HUDEP-2 (cell line): ENCODE data around the gene IL1RAPL1.

Experiments
- DNase-seq, 76 experiments: peaks; one replicate each; lab custom pipeline; 2025; ENCODE audit not compliant: unreplicated experiment in 76 of 76; lab: John Stamatoyannopoulos, UW

IL1RAPL1 gene

DNA sequence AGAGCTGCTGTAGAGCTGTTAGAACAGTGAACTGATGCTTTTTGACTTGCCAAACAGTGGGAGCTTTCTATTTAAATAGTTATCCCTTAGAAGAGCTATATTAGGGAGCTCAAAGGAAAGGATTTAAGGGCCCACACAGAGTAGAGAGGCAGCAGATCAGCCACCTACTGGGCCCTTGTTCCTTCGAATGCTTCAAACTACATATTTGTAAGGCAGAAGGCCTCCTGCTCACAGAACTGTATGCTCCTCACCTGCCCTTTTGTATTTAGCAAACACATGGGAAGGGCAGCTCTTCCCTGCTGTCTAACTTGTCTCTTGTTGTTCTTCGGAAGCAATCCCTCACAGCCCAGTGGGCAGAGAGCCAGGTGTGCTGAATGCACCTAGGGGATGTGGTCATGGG, 38.0 kb downstream of the IL1RAPL1 start:
- no peak for DNase-seq

DNA sequence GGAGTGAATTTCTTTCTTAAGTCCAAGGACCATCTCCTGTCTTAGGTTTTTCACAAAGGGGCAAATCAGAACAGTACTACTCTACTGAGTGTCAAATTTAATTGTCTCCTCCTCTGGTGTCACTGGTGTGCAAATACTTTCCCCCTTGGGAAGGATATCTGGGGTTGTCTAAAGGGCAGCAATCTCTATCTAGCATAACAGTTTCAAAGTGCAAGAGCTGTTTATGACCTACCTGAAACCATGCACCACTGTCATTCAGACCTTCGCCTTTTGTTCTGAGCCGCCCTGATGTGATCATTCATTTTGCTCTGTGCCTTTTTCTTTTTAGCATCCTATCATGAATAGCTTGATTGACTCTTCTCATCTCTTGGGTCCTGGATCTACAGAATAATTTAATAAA, 39.3 kb downstream of the IL1RAPL1 start:
- DNase-seq, result no peak

DNA sequence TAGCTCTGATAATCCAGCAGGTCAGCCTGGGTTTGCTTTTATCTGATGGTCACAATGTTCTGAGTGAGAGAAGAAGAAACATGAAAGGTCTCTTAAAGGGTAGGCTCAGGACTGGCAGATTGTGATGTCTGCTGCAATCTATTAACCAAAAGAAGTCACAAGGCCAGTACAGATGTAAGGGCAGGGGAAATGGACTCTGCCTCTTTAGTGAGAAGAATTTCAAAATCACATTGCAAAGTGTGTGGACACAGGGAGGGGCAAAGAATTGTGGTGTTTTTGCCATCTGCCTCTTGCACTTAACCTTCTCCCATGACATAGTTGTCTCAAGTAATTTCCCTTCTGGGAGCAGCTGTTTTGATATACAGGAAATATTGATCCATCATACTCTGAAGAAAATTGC, 40.9 kb downstream of the IL1RAPL1 start:
- DNase-seq, result no peak

DNA sequence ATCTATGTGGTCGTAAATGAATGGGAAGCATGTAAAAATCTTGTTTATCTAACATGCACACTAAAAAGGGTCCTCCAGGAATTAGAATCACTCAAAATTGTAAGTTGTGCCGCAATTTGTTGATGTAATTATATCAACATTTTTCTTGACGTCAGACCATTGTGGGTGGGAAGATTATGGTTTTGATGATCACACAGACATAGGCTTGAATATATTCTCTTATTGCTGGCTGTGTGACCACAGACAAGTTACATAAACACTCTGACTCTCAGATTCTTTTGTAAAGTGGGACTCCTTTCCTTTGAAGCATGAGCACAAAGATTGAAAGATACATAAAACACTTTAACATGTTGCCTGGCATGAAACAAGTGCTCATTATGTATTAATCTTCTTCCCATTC, 51.5 kb downstream of the IL1RAPL1 start:
- DNase-seq, result no peak

DNA sequence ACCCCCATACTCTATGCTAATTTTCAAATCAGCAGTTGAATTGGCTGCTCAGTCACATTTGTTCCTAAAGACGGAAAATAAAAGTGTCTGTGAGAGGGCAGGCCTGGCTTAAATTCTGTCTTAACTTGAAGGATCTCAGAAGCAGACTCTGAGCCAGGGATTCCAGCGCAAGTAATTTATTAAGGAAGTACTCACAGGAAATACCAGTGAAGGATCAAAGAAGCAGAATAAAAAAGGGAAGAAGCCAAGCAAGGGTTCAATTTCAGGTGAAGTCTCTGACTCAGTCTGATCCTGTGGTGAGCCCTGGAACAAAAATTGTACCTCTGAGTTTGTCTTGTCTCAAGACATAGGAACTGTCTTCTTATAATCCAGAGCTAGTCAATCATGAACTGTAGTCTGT, 52.2 kb downstream of the IL1RAPL1 start:
- DNase-seq, result no peak

DNA sequence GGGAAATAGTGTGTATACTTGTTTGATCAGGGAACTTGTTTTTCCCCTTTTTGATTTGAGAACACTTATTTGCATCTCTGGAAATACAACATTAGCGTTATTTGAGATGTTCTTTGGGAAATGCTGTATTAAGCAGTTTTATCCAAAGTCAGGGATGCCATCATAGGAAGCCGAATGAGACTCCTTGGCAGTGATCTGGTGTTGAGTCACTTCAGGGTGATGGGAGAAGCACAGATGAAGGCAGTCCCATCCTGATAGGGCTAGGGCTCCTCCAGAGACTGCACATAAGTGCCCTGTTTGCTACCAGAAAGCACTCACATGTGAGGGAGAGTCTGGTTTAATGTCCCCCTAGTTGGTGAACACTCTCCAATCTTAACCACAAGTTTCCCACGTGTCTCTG, 62.3 kb downstream of the IL1RAPL1 start:
- DNase-seq, result no peak

DNA sequence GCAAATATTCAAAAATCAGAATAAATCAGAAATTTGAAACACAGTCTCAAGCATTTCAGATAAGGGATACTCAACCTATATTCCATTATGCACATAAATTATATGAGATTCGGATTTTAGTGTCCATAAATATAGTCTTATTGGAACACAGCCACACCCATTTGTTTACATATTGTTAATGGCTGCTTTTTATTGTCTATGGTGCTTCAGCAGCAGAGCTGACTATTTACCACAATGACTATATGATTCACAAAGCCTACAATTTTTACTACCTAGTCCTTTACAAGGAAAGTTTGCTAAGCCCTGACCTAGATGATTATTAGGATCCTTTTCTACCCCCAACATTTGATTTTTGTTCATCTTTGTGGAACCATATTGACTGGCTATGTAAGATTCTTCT, 63.9 kb downstream of the IL1RAPL1 start:
- no peak for DNase-seq

DNA sequence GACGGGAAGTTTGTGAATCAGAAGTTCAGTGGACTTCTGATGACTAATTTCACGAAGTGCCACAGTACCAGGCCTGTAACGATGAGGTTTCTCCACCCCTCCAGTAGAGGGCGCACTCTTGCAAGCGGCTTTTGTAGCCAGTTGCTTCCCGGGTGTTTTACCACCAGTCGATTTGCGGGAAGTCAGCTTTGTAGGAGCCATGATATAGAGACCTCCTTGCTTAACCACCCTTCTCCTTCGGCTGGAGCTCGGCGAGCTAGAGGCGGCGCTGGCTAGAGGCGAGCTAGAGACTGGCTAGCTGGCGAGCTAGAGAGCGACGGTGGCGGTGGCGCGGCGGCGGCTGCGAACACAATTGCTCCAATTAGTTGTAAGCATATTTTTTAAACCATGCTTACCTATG, 72.0 kb downstream of the IL1RAPL1 start:
- DNase-seq, result no peak

DNA sequence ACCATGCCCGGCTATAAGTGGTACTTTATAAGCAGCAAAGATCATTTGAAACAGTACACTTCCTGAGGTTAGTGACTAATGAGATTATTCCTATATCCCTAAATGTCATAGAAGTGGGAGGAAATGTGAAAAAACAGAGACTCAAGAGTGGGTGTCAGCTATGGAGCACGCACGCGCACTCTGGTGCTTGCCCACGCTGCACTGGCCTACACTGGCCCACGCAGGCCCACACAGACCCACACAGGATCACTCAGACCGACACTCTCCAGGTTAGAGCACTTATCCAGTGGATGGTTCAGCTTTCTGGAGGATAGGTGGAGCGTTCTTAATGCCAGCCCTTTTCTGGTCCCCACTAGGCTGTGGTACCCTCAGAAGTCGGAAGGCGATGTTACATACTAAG, 78.5 kb downstream of the IL1RAPL1 start:
- DNase-seq, result no peak

DNA sequence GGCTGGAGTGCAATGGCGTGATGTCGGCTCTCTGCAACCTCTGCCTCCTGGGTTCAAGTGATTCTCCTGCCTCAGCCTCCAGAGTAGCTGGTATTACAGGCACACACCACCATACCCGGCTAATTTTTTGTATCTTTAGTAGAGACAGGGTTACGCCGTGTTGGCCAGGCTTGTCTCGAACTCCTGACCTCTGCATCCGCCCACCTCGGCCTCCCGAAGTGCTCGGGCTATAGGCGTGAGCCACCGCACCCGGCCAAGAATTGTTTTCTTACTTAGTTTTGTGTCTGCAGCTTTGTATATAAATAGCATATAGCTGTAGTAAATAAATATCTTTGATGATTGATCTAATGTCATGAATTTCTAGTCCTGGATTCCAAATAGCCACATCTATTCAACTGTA, 81.1 kb downstream of the IL1RAPL1 start:
- no peak for DNase-seq

DNA sequence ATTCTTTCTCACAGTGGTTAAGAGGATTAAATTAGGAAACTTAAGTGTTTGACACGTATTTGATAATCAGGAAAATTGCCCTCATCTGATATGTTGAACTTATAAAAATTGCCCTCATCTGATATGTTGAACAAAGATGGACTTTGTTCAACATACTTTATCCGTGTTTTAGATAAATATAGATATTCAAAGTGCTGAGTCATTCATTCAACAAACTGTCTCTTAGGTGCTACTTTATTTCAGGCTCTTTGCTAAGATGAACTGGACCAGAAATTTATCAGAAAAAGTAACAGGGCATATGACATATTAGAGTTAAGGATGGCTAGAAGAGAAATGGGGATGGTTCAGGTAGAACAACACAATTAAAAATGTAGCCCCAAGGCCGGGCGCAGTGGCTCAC, 81.7 kb downstream of the IL1RAPL1 start:
- DNase-seq, result no peak

DNA sequence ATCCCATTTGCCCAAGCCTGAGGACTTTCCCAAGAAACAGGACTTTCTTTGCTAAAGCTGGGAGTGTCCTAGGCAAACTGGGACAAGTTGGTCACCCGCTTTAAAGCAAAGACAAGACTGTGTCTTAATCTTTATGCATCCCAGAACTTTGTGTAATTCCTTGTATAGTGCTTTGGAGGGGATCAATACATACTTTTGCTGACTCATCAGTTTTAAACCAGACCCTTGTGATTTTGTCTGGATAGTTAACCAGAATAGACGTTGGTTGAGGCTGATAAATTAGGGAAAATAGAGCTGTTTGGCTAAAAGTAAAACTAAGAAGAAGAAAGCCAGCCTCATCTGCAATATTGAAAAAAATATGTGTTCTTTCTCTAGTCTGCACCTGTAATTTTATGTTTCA, 82.8 kb downstream of the IL1RAPL1 start:
- no peak for DNase-seq

DNA sequence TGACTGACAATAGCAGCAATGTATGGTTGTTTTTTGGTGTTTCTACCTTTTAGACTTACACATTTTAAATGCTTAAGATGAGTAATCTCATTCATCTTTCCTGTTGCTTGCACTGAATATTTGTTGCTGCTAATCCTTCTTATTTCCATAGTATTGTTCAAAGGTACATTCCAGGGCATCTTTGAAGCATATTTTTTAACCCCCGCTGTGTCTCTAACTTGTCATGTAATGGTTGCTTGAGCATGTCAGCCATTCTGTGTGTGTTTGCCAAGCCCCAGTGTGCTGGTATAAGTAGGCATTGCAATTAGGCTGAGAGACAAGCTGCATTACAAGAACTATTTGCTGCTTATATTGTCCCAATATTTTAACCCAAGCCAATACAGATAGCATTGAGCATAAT, 87.9 kb downstream of the IL1RAPL1 start:
- no peak for DNase-seq

DNA sequence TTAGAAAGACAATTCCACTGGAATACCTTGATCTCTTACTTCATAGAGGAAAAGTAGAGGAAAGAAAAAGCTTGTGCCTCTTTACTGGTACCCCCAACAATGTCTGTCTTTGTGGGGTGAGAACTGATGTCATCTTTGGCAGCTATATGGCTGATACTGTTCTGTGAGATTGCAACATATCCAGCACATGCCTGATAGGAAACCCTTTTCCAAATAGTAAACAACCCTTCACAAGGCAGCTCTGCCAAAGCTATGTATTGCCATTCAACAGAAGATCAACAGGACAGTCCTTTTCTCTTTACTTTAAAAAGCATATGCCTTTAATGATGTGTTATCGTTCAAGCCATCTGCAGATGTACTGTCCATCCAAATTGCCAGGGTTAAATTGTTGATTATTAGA, 105.9 kb downstream of the IL1RAPL1 start:
- DNase-seq, result no peak

DNA sequence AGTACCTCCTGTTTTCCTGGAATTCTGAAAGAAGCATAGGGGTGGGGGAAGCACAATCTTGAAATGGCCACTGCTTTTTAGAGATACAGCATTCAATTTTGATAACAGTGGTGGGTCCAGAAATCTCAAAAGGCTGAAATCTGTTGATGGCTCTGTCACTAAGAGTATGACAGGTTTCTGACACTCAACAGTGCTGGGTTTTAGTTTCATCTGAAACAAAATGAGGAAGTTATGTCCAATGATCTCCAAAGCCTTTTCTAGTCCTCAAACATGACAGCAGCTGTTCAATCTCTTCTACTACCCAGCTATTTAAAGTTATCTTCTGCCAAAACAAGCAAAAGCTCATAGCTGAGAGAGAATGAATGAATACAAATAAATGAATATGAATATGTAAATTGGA, 110.5 kb downstream of the IL1RAPL1 start:
- no peak for DNase-seq

DNA sequence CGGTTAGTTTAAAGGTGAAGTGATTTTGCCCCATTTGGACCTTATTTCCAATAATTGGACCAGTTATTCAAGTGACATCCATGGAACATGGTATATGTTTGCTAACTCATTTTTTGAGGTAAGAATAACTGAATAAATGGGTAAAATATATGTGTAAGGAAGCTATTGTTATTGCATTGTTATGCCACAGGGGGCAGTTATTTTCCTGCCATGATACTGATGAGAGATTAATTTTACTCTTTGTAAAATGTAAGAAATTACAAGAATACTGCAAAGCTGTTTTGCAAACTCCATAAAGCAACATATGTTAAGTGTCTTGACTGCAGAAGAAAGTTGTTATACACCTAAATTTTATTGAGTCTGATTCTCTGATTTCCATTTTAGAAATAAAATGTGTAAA, 114.0 kb downstream of the IL1RAPL1 start:
- DNase-seq, result no peak

DNA sequence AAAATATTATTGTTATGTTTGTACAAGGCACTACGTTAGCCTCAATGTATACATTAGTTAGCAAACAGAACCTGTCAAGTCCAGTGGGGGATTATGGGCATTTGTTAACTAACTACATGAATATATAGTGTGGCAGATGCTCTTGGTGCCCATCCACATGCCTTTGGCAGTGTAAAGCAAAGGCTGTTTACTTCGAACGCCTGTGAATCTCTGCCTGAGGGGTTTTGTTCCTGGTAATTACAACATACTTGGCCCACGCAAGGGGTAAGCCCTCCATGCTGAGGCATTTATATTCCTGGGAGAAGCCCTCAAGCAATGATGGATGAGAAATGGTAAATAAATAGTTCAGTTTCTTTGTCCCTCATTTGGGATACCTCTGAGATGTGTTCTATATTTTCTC, 119.7 kb downstream of the IL1RAPL1 start:
- no peak for DNase-seq

DNA sequence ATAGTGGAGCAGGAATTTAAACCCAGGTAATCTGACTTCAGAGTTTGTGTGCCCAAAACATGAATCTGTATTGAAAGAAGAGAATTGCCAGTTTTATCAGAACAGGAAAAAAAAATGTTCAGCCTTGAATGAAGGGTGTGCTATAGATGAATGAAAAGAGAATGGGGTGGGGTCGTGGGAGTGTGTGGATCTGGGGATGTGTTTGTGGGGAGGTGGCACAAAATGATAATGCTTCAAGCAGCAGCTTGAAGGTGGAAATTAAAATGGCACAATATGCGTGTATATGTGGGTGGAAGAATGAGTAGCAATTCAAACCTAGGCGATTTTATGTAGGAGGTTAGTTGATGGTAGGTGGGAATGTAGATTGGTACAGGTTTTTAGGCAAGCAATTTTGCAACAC, 122.2 kb downstream of the IL1RAPL1 start:
- no peak for DNase-seq

DNA sequence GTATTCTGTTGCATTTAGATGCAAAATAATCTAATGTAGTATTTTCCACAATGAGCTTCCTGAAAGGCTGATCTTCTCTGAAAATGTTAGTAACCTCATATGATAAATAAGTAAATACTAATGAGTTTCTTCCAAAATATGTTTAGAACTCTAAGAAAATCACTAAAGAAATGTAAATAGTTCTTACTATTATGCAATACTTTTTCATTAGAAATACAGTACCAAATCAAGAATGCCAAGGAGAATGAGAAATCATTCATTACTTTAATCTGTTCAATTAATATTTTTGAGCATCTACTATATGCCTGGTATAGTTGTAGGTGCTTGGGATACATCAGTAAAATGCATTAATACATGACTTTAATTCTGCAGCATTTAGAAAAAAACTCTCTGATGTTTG, 130.6 kb downstream of the IL1RAPL1 start:
- no peak for DNase-seq

DNA sequence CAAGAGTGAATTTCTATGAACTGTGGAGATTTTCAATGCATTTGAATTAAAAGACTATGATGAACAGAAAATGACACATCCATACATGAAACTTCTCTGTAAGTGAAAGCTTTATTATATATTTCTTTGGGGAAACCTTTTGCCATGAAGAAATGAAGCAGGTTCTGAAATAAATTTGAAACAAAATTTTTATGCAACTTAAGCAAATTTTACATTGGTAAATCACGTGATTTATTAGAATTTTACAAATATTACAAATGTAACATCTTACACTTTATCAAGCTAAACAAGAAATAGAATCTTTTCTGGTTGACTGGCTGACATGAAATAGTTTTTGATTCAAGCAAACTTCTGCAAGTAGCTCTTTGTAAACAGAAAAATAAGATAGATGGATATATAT, 131.2 kb downstream of the IL1RAPL1 start:
- no peak for DNase-seq

DNA sequence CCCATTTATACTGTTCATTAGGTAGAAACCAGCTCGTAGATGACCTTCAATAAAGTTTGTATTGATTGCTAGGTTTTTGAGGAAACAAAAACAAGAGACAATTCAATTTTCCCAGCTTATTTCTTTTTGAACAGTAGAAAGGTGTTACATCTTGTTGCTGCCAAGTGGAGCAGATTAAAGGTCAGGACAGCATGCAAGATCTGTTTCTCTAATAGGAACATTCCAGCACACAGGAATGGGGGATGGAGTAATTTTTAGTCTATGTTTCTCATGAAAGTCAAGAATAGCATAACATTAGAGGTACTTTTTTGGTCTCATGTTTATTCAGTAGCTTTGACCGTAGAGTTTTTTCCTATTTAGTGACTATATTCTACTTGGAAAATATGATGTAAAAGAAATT, 132.4 kb downstream of the IL1RAPL1 start:
- DNase-seq, result no peak

DNA sequence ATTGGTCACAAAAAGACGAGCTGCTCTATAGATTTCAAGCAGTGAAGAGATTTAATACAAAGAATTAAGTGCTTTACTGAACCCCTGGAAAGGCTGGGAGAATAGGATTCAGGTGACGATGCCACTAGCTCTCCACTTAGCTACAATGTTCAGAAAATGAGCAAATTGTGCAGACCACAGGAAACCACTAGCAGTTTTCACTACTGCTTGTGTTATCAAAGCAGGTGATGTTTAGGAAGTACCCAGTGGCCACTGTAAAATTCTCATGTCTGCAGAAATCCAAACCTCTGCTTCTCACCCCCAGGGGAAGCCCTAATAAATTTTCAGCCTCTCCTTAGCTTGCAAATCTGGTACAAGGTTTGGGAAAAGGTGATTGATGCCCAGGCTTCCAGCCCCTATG, 165.1 kb downstream of the IL1RAPL1 start:
- no peak for DNase-seq

DNA sequence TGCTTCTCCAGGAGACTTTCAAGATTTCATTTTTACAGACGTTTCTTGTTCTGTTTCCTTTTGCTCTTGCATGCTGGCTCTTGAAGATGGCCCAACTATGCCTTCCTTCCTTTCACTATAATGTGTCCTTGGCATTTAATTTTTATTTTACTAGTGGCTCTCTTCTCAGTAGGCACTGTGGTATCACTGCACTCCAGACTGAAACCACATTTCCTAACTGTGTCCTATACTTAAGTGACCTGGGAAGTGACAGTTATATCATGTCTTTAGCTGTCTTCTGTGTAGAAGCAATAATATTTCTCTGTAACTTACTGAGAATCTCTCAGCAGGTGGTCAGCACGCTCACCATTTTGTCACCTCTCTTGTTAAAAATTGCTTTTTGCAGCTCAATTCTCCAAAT, 168.9 kb downstream of the IL1RAPL1 start:
- no peak for DNase-seq

DNA sequence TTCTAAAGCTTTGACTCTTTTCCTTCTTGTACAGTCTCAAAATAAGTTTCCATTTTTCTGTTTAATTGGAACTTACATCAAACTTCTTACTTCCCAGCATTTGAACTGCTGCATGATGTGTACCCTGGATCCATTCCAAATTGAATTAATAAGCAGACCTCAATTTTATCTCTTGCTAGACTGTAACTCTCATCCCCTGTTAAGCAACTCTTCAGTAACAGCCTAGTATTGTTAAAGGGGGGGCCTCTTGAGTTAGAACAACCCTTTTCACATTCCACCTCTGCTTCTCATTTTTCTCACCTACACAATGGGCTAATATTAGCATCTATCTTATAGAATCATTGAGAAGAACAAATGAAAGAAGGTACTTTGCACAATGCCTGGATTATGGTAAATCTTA, 169.4 kb downstream of the IL1RAPL1 start:
- no peak for DNase-seq
